ENCODE data around the gene INTS1.

GRCh38 chr7:1537535-1538412 is 33.6 kb upstream of the INTS1 start:
- no peak for TF ChIP-seq EP300 (IDR thresholded peaks at IDR 0.05; ENCODE audit: borderline replicate concordance)
- peak; percentile 85 for TF ChIP-seq NFIC (IDR thresholded peaks at IDR 0.05)
- peak; percentile 75 for TF ChIP-seq TEAD4 (IDR thresholded peaks at IDR 0.05)
- 0 out of 2 replicates have a peak, but pooled peaks have one; percentile 11 for TF ChIP-seq USF1 (IDR thresholded peaks at IDR 0.05)
- no peak; the same call in 1 of the 2 replicates for TF ChIP-seq ZBTB7A (IDR thresholded peaks at IDR 0.05; ENCODE audit: low read depth)
- no peak for TF ChIP-seq CREB1 (IDR thresholded peaks at IDR 0.05; ENCODE audit: low read depth)
- TF ChIP-seq REST (IDR thresholded peaks at IDR 0.05; ENCODE audit: low read depth), result no peak
- no peak; the same call in 1 of the 2 replicates for TF ChIP-seq MAX (IDR thresholded peaks at IDR 0.05)
- TF ChIP-seq TAF1 (IDR thresholded peaks at IDR 0.05; ENCODE audit: low read depth), result peak; percentile 12; the same call in 1 of the 2 replicates
- TF ChIP-seq FOXM1 (IDR thresholded peaks at IDR 0.05; ENCODE audit: borderline replicate concordance, low read depth), result no peak
- TF ChIP-seq EGR1 (IDR thresholded peaks at IDR 0.05), result peak; percentile 63
- no peak for TF ChIP-seq YY1 (IDR thresholded peaks at IDR 0.05; ENCODE audit: low read depth)
